SK-N-SH treated with all-trans-retinoic acid at 6 μM for 48 hours (cell line): Measurements from ENCODE around the gene REM2.

Experiments
- BACH2 ChIP-seq: fragments of 250-450 bp; sonication (Bioruptor Pico); IDR thresholded peaks from 2 replicates; pipeline ENCODE4 v1.9.0; 2021; ENCODE audit warnings: mild to moderate bottlenecking, borderline replicate concordance
- ISL1 ChIP-seq: fragments of 250-450 bp; sonication (Bioruptor Pico); IDR thresholded peaks from 2 replicates; pipeline ENCODE4 v2.1.2; 2022; ENCODE audit warnings: mild to moderate bottlenecking, moderate library complexity
- PATZ1 ChIP-seq: fragments of 250-450 bp; sonication (Bioruptor Pico); IDR thresholded peaks from 2 replicates; pipeline ENCODE4 v1.8.0; 2020; ENCODE audit warnings: mild to moderate bottlenecking, moderate library complexity, borderline replicate concordance
- SNAI2 ChIP-seq: fragments of 250-450 bp; sonication (Bioruptor Pico); IDR thresholded peaks from 2 replicates; pipeline ENCODE4 v1.5.0; 2020; ENCODE audit warnings: mild to moderate bottlenecking, moderate library complexity
- TSHZ2 ChIP-seq: fragments of 250-450 bp; sonication (Bioruptor Pico); IDR thresholded peaks from 2 replicates; pipeline ENCODE4 v1.5.0; 2020; ENCODE audit warnings: mild to moderate bottlenecking, moderate library complexity
- ZFP3 ChIP-seq: fragments of 250-450 bp; sonication (Bioruptor Pico); IDR thresholded peaks from 2 replicates; pipeline ENCODE4 v1.5.0; 2020; ENCODE audit warnings: mild to moderate bottlenecking, moderate library complexity
- ZNF70 ChIP-seq: fragments of 450-650 bp; formaldehyde crosslinking; IDR thresholded peaks from 2 replicates; pipeline ENCODE4 v1.5.0; 2020; ENCODE audit warnings: mild to moderate bottlenecking, moderate library complexity

GRCh38 chr14:22922294-22922693, 39.3 kb downstream of the REM2 start:
- TF ChIP-seq ZFP3 (CRISPR knock-in tag): no peak
- TF ChIP-seq PATZ1: no peak
- TF ChIP-seq ISL1: no peak
- no peak for TF ChIP-seq BACH2 (CRISPR knock-in tag)
- TF ChIP-seq ZNF70 (CRISPR knock-in tag): no peak
- no peak for TF ChIP-seq TSHZ2 (CRISPR knock-in tag)
- no peak for TF ChIP-seq SNAI2 (CRISPR knock-in tag)
